SK-N-SH treated with all-trans-retinoic acid at 6 μM for 48 hours (cell line): ENCODE measurements around the gene YIPF1.

Experiments
- ATAC-seq: fragments of 200-7000 bp; cut with Tn5 transposase; 3 replicates; pipeline ENCODE4 v1.9.1; 2020; ENCODE audit warnings: mild to moderate bottlenecking, moderate library complexity
- ARNTL ChIP-seq: fragments of 450-650 bp; formaldehyde crosslinking; IDR thresholded peaks from 2 replicates; pipeline ENCODE4 v1.5.0; 2020; ENCODE audit warnings: low read depth, mild to moderate bottlenecking, moderate library complexity, borderline replicate concordance
- BACH2 ChIP-seq: fragments of 250-450 bp; sonication (Bioruptor Pico); IDR thresholded peaks from 2 replicates; pipeline ENCODE4 v1.9.0; 2021; ENCODE audit warnings: mild to moderate bottlenecking, borderline replicate concordance
- CSDC2 ChIP-seq: fragments of 250-450 bp; sonication (Bioruptor Pico); IDR thresholded peaks from 2 replicates; pipeline ENCODE4 v1.5.0; 2020; ENCODE audit warnings: mild to moderate bottlenecking, moderate library complexity
- ESRRG ChIP-seq: fragments of 250-450 bp; sonication (Bioruptor Pico); IDR thresholded peaks from 2 replicates; pipeline ENCODE4 v1.6.1; 2021; ENCODE audit warnings: mild to moderate bottlenecking
- GLIS3 ChIP-seq: fragments of 250-450 bp; sonication (Bioruptor Pico); IDR thresholded peaks from 2 replicates; pipeline ENCODE4 v1.5.0; 2020; ENCODE audit warnings: mild to moderate bottlenecking, moderate library complexity
- ISL1 ChIP-seq: fragments of 250-450 bp; sonication (Bioruptor Pico); IDR thresholded peaks from 2 replicates; pipeline ENCODE4 v2.1.2; 2022; ENCODE audit warnings: mild to moderate bottlenecking, moderate library complexity
- OSR1 ChIP-seq: fragments of 250-450 bp; sonication (Bioruptor Pico); IDR thresholded peaks from 2 replicates; pipeline ENCODE4 v1.8.0; 2022; ENCODE audit warnings: moderate library complexity, mild to moderate bottlenecking, inconsistent platforms
- PPARA ChIP-seq: fragments of 250-450 bp; sonication (Bioruptor Pico); IDR thresholded peaks from 2 replicates; pipeline ENCODE4 v1.5.0; 2020; ENCODE audit warnings: mild to moderate bottlenecking, borderline replicate concordance
- RARB ChIP-seq: fragments of 250-450 bp; sonication (Bioruptor Pico); IDR thresholded peaks from 2 replicates; pipeline ENCODE4 v1.8.0; 2021; ENCODE audit warnings: mild to moderate bottlenecking, moderate library complexity
- SNAI2 ChIP-seq: fragments of 250-450 bp; sonication (Bioruptor Pico); IDR thresholded peaks from 2 replicates; pipeline ENCODE4 v1.5.0; 2020; ENCODE audit warnings: mild to moderate bottlenecking, moderate library complexity
- TCF4 ChIP-seq: fragments of 250-450 bp; sonication (Bioruptor Pico); IDR thresholded peaks from 2 replicates; pipeline ENCODE4 v1.8.0; 2021; ENCODE audit warnings: mild to moderate bottlenecking, moderate library complexity, borderline replicate concordance
- TOX ChIP-seq: fragments of 250-450 bp; sonication (Bioruptor Pico); IDR thresholded peaks from 2 replicates; pipeline ENCODE4 v1.8.0; 2021; ENCODE audit warnings: mild to moderate bottlenecking, moderate library complexity, borderline replicate concordance
- ZC3H10 ChIP-seq: fragments of 250-450 bp; sonication (Bioruptor Pico); IDR thresholded peaks from 2 replicates; pipeline ENCODE4 v1.5.1; 2021; ENCODE audit warnings: mild to moderate bottlenecking, moderate library complexity
- ZFP30 ChIP-seq: fragments of 450-650 bp; formaldehyde crosslinking; IDR thresholded peaks from 2 replicates; pipeline ENCODE4 v1.5.0; 2022; ENCODE audit warnings: mild to moderate bottlenecking, moderate library complexity
- ZNF565 ChIP-seq: fragments of 450-650 bp; formaldehyde crosslinking; conservative IDR thresholded peaks from 2 replicates; pipeline ENCODE4 v1.5.0; 2020; ENCODE audit warnings: low read depth, mild to moderate bottlenecking, moderate library complexity
- ZNF70 ChIP-seq: fragments of 450-650 bp; formaldehyde crosslinking; IDR thresholded peaks from 2 replicates; pipeline ENCODE4 v1.5.0; 2020; ENCODE audit warnings: mild to moderate bottlenecking, moderate library complexity
- ZNF8 ChIP-seq: fragments of 450-650 bp; formaldehyde crosslinking; IDR thresholded peaks from 2 replicates; pipeline ENCODE4 v1.5.0; 2020; ENCODE audit warnings: mild to moderate bottlenecking, moderate library complexity
- TF ChIP-seq, protein P1 (sequence below): fragments of 250-450 bp; sonication (Bioruptor Pico); IDR thresholded peaks from 2 replicates; pipeline ENCODE4 v1.5.1; 2021; ENCODE audit warnings: mild to moderate bottlenecking, moderate library complexity
- TF ChIP-seq, protein P2 (sequence below): fragments of 250-450 bp; sonication (Bioruptor Pico); IDR thresholded peaks from 2 replicates; pipeline ENCODE4 v1.5.0; 2020; ENCODE audit warnings: mild to moderate bottlenecking, moderate library complexity
- TF ChIP-seq, protein P3 (sequence below): fragments of 250-450 bp; sonication (Bioruptor Pico); IDR thresholded peaks from 2 replicates; pipeline ENCODE4 v1.8.0; 2020; ENCODE audit warnings: mild to moderate bottlenecking, moderate library complexity, borderline replicate concordance
- TF ChIP-seq, protein P4 (sequence below): fragments of 250-450 bp; sonication (Bioruptor Pico); IDR thresholded peaks from 2 replicates; pipeline ENCODE4 v1.8.0; 2021; ENCODE audit warnings: low read depth, mild to moderate bottlenecking, moderate library complexity, borderline replicate concordance
- TF ChIP-seq, protein P5 (sequence below): fragments of 250-450 bp; sonication (Bioruptor Pico); IDR thresholded peaks from 2 replicates; pipeline ENCODE4 v1.5.1; 2020; ENCODE audit warnings: low read depth, mild to moderate bottlenecking, moderate library complexity

YIPF1 gene

DNA sequence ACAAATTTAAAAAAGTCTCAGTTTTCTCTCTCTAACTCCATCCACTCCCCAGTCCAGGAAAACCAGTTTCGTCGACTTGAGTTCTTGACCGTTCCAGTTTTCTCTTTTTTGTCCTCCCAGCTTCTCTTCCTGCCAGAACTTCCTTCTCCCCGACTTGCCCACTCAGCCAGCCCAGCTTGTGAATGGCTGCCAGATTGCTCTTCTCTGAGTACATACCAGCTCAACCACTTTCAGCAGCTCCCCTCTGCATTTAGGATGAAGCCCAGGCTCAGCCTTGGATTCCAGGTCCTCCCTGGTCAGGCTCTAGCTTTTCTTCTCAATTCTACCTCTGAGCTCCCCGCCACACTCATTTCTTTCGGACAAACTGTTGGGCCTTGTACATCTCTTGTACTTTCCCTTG, 5.8 kb upstream of the YIPF1 start:
- ATAC-seq, result no peak
- TF ChIP-seq ESRRG (CRISPR knock-in tag), result no peak
- TF ChIP-seq ARNTL (CRISPR knock-in tag), result no peak
- TF ChIP-seq TOX (CRISPR knock-in tag), result no peak
- TF ChIP-seq ZNF565 (CRISPR knock-in tag), result no peak
- TF ChIP-seq ZC3H10 (CRISPR knock-in tag), result no peak
- no peak for TF ChIP-seq ZNF70 (CRISPR knock-in tag)
- no peak for TF ChIP-seq CSDC2 (CRISPR knock-in tag)
- no peak for TF ChIP-seq OSR1 (CRISPR knock-in tag)
- TF ChIP-seq BACH2 (CRISPR knock-in tag), result no peak
- no peak for TF ChIP-seq RARB (CRISPR knock-in tag)
- no peak for TF ChIP-seq ZNF8 (CRISPR knock-in tag)
- TF ChIP-seq ISL1 (CRISPR knock-in tag), result no peak
- TF ChIP-seq TCF4 (CRISPR knock-in tag), result no peak
- no peak for TF ChIP-seq ZFP30 (CRISPR knock-in tag)
- TF ChIP-seq, protein P1, sequence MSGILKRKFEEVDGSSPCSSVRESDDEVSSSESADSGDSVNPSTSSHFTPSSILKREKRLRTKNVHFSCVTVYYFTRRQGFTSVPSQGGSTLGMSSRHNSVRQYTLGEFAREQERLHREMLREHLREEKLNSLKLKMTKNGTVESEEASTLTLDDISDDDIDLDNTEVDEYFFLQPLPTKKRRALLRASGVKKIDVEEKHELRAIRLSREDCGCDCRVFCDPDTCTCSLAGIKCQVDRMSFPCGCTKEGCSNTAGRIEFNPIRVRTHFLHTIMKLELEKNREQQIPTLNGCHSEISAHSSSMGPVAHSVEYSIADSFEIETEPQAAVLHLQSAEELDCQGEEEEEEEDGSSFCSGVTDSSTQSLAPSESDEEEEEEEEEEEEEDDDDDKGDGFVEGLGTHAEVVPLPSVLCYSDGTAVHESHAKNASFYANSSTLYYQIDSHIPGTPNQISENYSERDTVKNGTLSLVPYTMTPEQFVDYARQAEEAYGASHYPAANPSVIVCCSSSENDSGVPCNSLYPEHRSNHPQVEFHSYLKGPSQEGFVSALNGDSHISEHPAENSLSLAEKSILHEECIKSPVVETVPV, result no peak
- TF ChIP-seq, protein P2, sequence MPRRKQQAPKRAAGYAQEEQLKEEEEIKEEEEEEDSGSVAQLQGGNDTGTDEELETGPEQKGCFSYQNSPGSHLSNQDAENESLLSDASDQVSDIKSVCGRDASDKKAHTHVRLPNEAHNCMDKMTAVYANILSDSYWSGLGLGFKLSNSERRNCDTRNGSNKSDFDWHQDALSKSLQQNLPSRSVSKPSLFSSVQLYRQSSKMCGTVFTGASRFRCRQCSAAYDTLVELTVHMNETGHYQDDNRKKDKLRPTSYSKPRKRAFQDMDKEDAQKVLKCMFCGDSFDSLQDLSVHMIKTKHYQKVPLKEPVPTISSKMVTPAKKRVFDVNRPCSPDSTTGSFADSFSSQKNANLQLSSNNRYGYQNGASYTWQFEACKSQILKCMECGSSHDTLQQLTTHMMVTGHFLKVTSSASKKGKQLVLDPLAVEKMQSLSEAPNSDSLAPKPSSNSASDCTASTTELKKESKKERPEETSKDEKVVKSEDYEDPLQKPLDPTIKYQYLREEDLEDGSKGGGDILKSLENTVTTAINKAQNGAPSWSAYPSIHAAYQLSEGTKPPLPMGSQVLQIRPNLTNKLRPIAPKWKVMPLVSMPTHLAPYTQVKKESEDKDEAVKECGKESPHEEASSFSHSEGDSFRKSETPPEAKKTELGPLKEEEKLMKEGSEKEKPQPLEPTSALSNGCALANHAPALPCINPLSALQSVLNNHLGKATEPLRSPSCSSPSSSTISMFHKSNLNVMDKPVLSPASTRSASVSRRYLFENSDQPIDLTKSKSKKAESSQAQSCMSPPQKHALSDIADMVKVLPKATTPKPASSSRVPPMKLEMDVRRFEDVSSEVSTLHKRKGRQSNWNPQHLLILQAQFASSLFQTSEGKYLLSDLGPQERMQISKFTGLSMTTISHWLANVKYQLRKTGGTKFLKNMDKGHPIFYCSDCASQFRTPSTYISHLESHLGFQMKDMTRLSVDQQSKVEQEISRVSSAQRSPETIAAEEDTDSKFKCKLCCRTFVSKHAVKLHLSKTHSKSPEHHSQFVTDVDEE (CRISPR knock-in tag), result no peak
- TF ChIP-seq, protein P3, sequence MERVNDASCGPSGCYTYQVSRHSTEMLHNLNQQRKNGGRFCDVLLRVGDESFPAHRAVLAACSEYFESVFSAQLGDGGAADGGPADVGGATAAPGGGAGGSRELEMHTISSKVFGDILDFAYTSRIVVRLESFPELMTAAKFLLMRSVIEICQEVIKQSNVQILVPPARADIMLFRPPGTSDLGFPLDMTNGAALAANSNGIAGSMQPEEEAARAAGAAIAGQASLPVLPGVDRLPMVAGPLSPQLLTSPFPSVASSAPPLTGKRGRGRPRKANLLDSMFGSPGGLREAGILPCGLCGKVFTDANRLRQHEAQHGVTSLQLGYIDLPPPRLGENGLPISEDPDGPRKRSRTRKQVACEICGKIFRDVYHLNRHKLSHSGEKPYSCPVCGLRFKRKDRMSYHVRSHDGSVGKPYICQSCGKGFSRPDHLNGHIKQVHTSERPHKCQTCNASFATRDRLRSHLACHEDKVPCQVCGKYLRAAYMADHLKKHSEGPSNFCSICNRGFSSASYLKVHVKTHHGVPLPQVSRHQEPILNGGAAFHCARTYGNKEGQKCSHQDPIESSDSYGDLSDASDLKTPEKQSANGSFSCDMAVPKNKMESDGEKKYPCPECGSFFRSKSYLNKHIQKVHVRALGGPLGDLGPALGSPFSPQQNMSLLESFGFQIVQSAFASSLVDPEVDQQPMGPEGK, result no peak
- TF ChIP-seq, protein P4, sequence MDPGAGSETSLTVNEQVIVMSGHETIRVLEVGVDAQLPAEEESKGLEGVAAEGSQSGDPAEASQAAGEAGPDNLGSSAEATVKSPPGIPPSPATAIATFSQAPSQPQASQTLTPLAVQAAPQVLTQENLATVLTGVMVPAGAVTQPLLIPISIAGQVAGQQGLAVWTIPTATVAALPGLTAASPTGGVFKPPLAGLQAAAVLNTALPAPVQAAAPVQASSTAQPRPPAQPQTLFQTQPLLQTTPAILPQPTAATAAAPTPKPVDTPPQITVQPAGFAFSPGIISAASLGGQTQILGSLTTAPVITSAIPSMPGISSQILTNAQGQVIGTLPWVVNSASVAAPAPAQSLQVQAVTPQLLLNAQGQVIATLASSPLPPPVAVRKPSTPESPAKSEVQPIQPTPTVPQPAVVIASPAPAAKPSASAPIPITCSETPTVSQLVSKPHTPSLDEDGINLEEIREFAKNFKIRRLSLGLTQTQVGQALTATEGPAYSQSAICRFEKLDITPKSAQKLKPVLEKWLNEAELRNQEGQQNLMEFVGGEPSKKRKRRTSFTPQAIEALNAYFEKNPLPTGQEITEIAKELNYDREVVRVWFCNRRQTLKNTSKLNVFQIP (CRISPR knock-in tag), result no peak
- TF ChIP-seq GLIS3 (CRISPR knock-in tag), result no peak
- TF ChIP-seq, protein P5, sequence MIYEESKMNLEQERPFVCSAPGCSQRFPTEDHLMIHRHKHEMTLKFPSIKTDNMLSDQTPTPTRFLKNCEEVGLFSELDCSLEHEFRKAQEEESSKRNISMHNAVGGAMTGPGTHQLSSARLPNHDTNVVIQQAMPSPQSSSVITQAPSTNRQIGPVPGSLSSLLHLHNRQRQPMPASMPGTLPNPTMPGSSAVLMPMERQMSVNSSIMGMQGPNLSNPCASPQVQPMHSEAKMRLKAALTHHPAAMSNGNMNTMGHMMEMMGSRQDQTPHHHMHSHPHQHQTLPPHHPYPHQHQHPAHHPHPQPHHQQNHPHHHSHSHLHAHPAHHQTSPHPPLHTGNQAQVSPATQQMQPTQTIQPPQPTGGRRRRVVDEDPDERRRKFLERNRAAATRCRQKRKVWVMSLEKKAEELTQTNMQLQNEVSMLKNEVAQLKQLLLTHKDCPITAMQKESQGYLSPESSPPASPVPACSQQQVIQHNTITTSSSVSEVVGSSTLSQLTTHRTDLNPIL (CRISPR knock-in tag), result no peak

DNA sequence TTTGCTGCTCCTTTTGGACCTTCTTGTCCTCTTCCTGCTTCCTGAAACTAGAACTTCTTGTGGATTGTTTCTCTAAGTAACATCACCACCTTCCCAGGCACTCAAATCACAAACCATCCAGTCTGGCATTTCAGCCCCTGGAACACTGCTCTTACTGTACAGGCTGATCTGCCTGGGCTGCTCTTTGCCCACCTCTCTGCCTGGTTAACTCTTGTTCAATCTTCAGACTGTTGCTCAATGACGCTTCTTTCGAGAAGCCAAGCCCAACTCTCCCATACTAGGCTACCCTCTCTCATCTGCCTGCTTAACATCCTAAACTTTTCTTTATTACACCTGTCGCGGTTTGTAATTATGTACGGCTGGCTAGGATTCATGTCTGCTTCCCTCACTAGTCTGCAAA, 5.0 kb upstream of the YIPF1 start:
- ATAC-seq, result no peak
- TF ChIP-seq RARB (CRISPR knock-in tag) (no peak), ISL1 (CRISPR knock-in tag) (no peak), OSR1 (CRISPR knock-in tag) (no peak), ESRRG (CRISPR knock-in tag) (no peak), ZNF8 (CRISPR knock-in tag) (no peak), ZC3H10 (CRISPR knock-in tag) (no peak), GLIS3 (CRISPR knock-in tag) (no peak), ZNF565 (CRISPR knock-in tag) (no peak), PPARA (no peak), ZFP30 (CRISPR knock-in tag) (no peak), SNAI2 (no peak)
- TF ChIP-seq, protein P2 (CRISPR knock-in tag), result no peak
- TF ChIP-seq, protein P5 (CRISPR knock-in tag), result no peak
- TF ChIP-seq, protein P4 (CRISPR knock-in tag), result no peak
- TF ChIP-seq, protein P1, result no peak
